Fibroblast of skin of back (primary cell): ENCODE measurements around the gene PAXIP1.

ENCODE experiments used
- DNase-seq: peaks from one replicate; pipeline ENCODE4 v3.0.0-alpha.2; 2013

PAXIP1 gene

GRCh38 chr7:154996101-154996500, 6.8 kb downstream of the PAXIP1 start:
- DNase-seq = no peak

DNA sequence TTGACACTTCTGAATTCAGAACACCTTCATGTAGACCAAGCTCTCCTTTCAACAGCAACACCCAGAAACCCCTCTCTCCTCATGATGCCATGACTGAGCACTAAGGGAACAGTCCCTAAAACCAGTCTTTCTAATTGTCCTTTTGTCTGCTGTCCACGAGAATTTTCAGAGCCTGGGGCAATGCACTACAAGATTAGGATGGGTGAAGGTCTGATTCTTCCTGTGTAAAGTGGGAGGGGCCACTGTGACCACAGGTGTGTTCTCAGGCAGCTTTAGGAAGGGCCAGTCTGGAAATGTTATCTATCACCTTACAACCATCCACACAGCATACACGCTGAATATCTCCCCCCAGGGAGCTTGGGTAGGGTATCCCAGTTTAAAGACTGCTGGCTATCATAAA, 7.9 kb downstream of the PAXIP1 start:
- DNase-seq = no peak

DNA sequence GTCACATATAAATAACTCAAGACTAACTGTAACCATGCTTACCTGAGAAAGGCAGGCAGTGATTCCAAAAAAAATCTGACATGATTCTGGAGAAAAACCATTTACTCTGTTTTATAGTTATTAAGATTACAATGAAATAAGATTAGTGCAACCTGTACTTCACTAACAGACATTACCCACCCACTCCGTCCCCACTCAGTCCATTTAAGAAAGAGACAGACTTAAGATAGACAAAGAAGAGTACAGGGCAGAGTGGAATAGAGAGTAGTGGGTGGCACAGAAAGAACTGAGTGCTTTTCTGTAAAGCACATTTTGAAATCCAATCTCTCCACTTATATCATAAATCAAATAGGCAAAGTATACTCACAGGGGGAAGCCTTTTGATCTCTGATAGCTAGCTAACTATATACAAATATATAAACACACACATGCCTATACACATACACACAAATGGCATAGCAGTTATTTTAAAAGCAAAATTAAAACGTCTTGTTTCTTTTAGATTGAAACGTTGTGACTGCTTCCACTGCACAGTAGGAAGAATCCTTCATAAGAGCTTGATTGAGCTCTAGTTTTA, 11.9 kb downstream of the PAXIP1 start:
- no peak for DNase-seq

DNA sequence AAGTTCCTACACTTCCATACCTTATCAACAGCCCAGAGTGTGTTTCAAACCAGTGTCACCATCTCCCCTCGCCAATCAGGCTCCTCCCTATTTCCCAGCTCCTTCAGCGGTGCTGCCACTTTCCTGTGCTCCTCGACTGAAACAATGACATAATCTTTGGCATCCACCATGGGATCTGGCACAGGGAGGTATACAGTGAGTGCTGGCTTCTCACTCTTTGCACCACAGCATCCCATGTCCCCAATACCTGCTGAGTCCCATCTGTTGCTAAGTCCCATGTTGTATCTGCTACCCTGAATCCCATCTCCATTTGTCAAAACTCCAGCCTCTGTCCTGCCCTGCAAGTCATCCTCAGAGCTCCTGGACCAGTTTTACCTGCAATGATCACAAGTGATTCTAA, 15.4 kb downstream of the PAXIP1 start:
- no peak for DNase-seq

- DNase-seq = no peak
Measured at GRCh38 chr7:154986200-154986945, 16.6 kb downstream of the PAXIP1 start.

DNA sequence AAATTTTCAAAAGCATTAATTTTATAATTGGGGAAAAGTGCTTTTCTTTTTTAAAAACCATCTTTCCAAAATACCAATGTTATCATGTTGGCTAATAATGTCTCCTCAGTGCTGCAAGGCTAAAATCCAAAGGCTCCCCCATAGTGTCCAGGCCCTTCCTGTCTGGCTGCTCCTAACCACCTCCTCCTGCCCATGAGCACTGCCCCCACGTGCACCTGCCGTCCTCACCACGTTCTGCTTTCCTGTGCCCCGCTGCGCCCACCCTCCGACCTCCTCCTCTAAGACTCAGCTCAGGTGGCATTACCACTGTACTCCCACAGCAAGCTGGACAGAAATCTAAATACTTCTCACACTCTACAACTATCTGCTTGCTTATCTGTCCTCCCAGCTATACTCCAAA, 17.7 kb downstream of the PAXIP1 start:
- DNase-seq = no peak

GRCh38 chr7:154984601-154985188, 18.2 kb downstream of the PAXIP1 start:
- no peak for DNase-seq

GRCh38 chr7:154978017-154978416, 24.9 kb downstream of the PAXIP1 start:
- no peak for DNase-seq

DNA sequence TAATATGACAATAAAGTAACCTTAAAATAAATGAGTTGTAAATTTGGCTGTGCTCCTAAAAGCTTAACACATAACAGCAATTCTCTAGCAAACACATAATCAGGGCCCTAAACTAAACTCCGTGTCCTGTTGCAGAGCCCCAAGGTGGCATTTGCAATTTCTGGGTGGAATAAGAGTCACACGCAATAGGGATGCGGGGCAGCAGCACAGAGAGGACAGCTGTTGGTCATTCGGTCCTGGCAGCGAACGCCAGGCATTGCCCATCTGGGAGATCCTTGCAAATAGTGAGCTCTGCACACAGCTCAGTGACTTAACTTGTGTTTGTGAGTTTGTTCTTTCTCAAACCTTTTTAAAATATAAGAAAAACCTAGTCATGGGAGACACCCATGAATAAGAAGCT, 25.7 kb downstream of the PAXIP1 start:
- DNase-seq = no peak

- no peak for DNase-seq
Measured at GRCh38 chr7:154976844-154977243, 26.1 kb downstream of the PAXIP1 start.

GRCh38 chr7:154975984-154976383, 26.9 kb downstream of the PAXIP1 start:
- no peak for DNase-seq

DNA sequence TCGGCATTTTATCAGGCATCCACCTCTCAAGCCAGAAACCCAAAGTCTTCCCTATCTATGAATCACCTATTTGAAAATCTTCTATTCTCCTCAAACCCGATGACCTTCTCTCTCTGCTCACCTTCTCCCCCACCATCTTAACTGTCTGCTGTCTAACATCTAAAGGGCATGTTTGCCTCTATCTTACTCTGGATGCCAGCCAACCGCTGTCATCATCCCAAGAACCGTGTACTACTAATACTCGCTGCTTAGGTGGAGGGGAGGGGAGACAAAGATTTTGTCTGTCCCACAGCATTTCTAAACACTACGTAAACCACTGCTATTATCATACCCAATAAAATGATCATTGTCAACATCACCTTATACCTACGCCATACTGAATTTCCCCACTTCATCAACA, 29.5 kb downstream of the PAXIP1 start:
- DNase-seq = no peak

DNA sequence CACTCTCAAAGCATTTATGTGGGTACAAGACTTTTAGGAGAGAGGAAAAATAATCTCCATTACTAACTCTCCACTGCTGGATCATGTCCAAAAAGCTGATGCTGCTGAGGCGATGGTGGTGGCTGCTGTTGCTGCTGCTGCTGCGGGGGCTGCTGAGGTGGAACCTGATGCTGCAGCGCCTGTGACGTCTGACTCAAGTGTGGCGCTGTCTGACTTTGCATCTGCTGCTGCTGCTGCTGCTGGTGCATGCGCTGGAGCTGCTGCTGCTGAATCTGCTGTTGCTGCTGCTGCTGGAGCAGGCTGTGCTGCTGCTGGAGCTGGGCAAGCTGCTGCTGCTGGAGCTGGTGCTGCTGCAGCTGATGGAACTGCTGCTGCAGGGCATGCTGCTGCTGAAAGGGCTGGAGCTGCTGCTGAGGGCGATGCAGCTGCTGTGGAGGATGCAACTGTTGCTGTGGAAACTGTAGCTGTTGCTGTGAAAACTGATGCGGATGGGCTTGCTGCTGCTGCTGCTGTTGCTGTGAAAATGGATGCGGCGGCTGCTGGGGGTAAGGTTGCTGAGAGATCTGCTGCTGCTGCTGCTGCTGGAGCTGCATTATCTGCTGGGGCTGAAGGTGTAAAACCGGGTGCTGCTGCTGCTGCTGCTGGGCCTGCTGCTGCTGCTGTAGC, 34.5 kb downstream of the PAXIP1 start:
- no peak for DNase-seq

- DNase-seq = no peak
Measured at GRCh38 chr7:154967401-154967955, 35.4 kb downstream of the PAXIP1 start.

GRCh38 chr7:154965014-154965413, 37.9 kb downstream of the PAXIP1 start:
- DNase-seq = no peak

- no peak for DNase-seq
Measured at GRCh38 chr7:154960063-154960790, 42.7 kb downstream of the PAXIP1 start.

DNA sequence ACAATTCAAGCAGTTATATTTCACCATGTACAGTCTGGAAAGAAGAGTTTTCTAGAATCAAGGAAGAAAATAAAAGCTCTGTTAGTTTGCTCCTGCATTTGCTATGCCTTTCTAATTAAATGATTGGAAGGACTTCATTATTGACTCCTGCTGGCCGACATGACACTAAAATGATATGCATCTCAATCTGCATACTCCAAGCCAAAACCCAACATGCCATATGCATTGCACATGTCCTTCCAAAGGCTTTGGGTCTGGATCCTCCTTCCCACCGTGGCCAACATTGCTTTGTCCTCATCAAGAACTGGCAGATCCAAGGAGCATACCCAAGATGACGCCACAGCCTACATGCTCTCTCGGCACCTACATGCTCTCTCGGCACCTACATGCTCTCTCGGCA, 46.5 kb downstream of the PAXIP1 start:
- no peak for DNase-seq

DNA sequence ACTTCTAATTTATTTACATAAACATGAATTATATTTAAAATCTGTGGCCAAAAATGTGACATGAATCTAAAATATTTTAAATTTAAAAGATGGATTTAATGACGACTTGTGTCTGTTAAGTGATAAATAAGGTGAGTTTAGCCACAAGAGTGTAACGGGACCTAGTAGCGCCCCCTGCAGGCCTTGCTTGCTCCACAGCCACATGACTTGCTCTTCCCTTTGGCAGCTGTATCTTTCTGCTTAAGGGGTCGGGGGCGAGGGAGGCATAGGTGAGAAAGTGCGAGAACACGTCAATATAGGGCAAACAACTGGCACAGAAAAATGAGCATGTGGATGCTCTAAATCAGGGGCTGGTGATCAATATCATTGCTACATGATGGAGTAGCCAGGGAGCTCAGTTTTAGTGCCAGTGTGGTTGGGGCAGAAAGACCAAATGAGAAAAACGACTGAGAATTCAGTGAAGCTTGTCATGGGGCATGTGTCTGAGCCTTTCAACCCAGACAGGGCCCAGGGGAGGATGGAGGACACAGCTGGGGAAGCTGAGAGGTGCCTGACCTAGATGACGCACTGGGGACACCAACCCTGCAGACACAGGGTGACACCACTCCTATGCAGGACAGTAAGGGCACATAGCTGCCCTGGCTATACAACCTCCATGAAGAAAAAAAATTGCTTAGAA, 49.8 kb downstream of the PAXIP1 start:
- DNase-seq = peak; percentile 19

- no peak for DNase-seq
Measured at GRCh38 chr7:154950960-154951359, 52.0 kb downstream of the PAXIP1 start.

DNA sequence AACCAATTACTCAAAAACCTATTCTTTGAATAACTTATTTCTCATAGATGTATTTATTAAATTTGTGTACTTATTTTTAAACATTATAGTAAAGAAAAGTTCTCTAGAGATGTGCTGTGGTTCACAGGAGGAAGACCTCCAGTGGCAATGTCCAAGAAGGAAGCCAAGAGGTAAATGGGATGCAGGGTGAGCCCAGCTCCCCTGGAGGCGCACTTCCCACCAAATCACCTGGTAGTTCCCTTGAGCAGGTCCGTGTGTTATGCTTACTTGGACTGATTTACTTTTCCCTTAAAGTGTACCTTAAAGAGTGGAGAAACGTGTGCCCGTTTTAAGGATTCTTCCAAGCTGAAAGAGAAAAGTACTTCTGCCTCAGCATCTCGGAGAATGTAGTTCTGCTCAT, 55.3 kb downstream of the PAXIP1 start:
- DNase-seq = no peak

GRCh38 chr7:154946166-154946565, 56.8 kb downstream of the PAXIP1 start:
- DNase-seq = no peak

DNA sequence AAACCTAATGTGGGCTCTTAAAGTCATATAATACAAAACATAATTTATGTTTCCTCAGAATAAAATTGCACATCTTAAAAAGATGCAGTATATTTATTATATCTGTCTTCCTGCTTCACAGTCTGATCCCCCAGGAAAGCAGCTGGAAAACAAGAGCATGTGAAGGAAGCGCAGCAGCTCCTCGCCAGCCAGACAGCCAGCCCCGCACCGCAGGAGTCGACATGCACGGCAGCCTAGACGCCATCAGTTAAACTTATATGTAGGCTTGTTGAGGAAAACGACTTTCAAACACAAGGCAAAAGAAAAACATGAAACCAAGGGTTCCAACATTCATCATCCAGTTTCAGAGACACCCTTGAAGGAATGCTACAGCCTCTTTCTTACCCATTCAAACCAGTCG, 59.0 kb downstream of the PAXIP1 start:
- DNase-seq = no peak
